ENCODE results near the gene MYLK4. TPM values are rescaled to one million over a fixed set of nuclear protein-coding genes. Genes with fewer than 3 reads are reported as not detected.

The MYLK4 gene
- total RNA-seq, 1 donor from 2014 or later: 1.0 TPM

DNA sequence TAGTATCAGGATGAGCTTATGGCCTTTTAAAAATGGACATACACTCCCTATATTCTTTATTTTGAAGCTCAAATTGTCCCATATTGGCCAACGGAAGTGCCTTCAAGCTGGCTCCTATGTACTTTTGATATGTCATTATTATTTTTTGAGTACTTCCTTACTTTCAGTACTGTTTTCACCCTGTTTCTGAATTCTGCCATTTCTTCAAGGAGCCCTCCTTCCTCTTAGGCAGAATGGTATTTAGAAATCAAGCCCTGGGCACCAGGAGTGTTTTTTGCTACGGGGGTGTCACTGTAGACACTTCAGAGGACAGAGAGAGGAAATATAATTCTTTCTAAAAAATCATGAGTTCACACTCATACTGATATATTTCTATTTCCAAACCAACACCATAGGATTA is 5.5 kb upstream of the MYLK4 start:
- Mint-ChIP-seq H3K36me3 (ENCODE audit: unreplicated experiment) (peaks cover 4% of the 10 kb centered on the region), H3K4me3 (ENCODE audit: unreplicated experiment) (no peak overlapping the region), H3K9me3 (ENCODE audit: unreplicated experiment) (no peaks in the 10 kb centered on the region), H3K27ac (ENCODE audit: unreplicated experiment) (peak overlapping the region; percentile 40), H3K27me3 (ENCODE audit: unreplicated experiment) (no peaks in the 10 kb centered on the region), H3K4me1 (ENCODE audit: unreplicated experiment) (peaks cover 6% of the 10 kb centered on the region)
- TF ChIP-seq, protein P1, sequence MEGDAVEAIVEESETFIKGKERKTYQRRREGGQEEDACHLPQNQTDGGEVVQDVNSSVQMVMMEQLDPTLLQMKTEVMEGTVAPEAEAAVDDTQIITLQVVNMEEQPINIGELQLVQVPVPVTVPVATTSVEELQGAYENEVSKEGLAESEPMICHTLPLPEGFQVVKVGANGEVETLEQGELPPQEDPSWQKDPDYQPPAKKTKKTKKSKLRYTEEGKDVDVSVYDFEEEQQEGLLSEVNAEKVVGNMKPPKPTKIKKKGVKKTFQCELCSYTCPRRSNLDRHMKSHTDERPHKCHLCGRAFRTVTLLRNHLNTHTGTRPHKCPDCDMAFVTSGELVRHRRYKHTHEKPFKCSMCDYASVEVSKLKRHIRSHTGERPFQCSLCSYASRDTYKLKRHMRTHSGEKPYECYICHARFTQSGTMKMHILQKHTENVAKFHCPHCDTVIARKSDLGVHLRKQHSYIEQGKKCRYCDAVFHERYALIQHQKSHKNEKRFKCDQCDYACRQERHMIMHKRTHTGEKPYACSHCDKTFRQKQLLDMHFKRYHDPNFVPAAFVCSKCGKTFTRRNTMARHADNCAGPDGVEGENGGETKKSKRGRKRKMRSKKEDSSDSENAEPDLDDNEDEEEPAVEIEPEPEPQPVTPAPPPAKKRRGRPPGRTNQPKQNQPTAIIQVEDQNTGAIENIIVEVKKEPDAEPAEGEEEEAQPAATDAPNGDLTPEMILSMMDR (IDR thresholded peaks at IDR 0.05): no peak
- DNase-seq (ENCODE audit: extremely low spot score, unreplicated experiment): no peak

DNA sequence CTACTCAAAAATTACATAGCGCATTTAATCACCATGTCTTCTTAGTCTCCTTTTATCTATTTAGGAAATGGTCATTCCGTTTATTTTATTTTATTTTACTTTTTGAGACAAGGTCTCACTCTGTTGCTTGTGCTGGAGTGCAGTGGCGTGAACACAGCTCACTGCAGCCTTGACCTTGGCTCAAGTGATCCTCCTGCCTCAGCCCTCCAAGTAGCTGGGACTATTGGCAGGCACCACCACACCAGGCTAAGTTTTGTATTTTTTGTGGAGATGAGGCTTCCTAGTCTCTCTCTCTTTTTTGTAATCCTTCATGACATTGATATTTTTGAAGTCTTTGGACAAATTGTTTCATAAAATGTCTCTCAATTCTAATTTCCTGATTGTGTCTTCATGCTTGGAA is 4.7 kb upstream of the MYLK4 start:
- TF ChIP-seq, protein P1 (IDR thresholded peaks at IDR 0.05): no peak
- no peaks in the 10 kb centered on the region for H3K9me3 Mint-ChIP-seq (ENCODE audit: unreplicated experiment)
- peaks cover 4% of the 10 kb centered on the region for H3K36me3 Mint-ChIP-seq (ENCODE audit: unreplicated experiment)
- no peaks in the 10 kb centered on the region for H3K27me3 Mint-ChIP-seq (ENCODE audit: unreplicated experiment)
- peaks cover 6% of the 10 kb centered on the region for H3K4me1 Mint-ChIP-seq (ENCODE audit: unreplicated experiment)
- no peak overlapping the region for H3K4me3 Mint-ChIP-seq (ENCODE audit: unreplicated experiment)
- no peak for DNase-seq (ENCODE audit: extremely low spot score, unreplicated experiment)
- H3K27ac Mint-ChIP-seq (ENCODE audit: unreplicated experiment): no peak overlapping the region

DNA sequence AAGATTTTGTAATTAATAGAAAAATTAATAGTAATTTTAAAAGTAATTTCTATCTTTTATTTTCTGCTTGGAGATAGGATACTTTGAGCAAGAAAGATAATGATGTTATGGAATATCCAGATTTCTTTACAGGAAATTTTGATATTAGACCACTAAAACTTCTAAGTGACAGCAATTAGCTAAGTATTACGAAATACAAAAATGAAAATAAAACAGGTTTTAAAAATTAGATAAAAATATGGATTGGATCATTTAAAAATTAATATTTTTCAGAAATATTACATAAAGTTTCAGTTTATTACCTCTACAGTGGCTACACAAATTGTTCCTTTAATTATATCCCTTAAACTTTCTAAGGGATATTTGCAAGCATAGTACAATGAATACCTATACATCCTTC is 4.2 kb upstream of the MYLK4 start:
- Mint-ChIP-seq H3K4me1 (ENCODE audit: unreplicated experiment) (peaks cover 6% of the 10 kb centered on the region), H3K36me3 (ENCODE audit: unreplicated experiment) (peaks cover 4% of the 10 kb centered on the region), H3K4me3 (ENCODE audit: unreplicated experiment) (no peak overlapping the region), H3K27ac (ENCODE audit: unreplicated experiment) (no peak overlapping the region), H3K9me3 (ENCODE audit: unreplicated experiment) (no peaks in the 10 kb centered on the region), H3K27me3 (ENCODE audit: unreplicated experiment) (no peaks in the 10 kb centered on the region)
- DNase-seq (ENCODE audit: extremely low spot score, unreplicated experiment): no peak
- TF ChIP-seq, protein P1 (IDR thresholded peaks at IDR 0.05): no peak

DNA sequence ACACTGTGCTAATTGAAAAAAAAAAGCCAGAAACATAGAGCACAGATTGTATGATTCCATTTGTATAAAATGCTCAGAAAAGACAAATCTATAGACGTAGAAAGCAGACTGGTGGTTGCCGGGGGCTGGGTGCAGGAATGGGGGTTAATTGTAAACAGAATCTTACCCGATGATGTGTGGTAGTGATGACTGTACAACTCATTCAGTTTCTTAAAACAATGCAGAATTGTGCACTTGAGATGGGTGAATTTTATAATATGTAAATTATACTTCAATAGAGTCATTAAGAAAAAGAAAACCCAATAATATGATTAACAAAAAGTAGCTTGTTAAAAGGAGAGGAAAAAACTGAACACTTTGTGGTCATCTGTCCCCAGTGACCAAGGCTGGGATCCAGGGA is 3.7 kb upstream of the MYLK4 start:
- no peaks in the 10 kb centered on the region for H3K27me3 Mint-ChIP-seq (ENCODE audit: unreplicated experiment)
- H3K27ac Mint-ChIP-seq (ENCODE audit: unreplicated experiment): no peak overlapping the region
- H3K36me3 Mint-ChIP-seq (ENCODE audit: unreplicated experiment): peaks cover 4% of the 10 kb centered on the region
- no peak overlapping the region for H3K4me3 Mint-ChIP-seq (ENCODE audit: unreplicated experiment)
- H3K9me3 Mint-ChIP-seq (ENCODE audit: unreplicated experiment): no peaks in the 10 kb centered on the region
- DNase-seq (ENCODE audit: extremely low spot score, unreplicated experiment): no peak
- peaks cover 8% of the 10 kb centered on the region for H3K4me1 Mint-ChIP-seq (ENCODE audit: unreplicated experiment)
- TF ChIP-seq, protein P1 (IDR thresholded peaks at IDR 0.05): no peak

DNA sequence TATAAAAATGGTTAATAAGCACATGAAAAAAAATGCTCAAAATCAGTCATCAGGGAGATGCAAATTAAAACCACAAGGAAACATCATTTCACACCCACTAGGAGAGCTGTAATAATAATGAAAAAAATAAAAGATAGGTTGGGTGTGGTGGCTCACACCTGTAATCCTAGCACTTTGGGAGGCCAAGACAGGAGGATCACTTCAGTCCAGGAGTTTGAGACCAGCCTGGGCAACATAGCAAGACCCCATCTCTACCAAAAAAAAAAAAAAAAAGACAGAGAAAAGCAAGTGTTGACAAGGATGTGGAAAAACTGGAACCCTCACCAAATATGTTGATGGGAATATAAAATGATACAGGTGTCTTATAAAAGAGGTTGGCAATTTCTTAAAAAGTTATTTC is 3.0 kb upstream of the MYLK4 start:
- H3K36me3 Mint-ChIP-seq (ENCODE audit: unreplicated experiment): peaks cover 4% of the 10 kb centered on the region
- DNase-seq (ENCODE audit: extremely low spot score, unreplicated experiment): no peak
- no peaks in the 10 kb centered on the region for H3K9me3 Mint-ChIP-seq (ENCODE audit: unreplicated experiment)
- H3K27ac Mint-ChIP-seq (ENCODE audit: unreplicated experiment): no peak overlapping the region
- no peaks in the 10 kb centered on the region for H3K27me3 Mint-ChIP-seq (ENCODE audit: unreplicated experiment)
- TF ChIP-seq, protein P1 (IDR thresholded peaks at IDR 0.05): no peak
- peaks cover 8% of the 10 kb centered on the region for H3K4me1 Mint-ChIP-seq (ENCODE audit: unreplicated experiment)
- H3K4me3 Mint-ChIP-seq (ENCODE audit: unreplicated experiment): no peak overlapping the region
